ENCODE results near the gene GNG4. TPM values are rescaled to one million over a fixed set of nuclear protein-coding genes. Genes with fewer than 3 reads are reported as not detected.

The GNG4 gene
- 0.07 TPM in 1 of 2 replicates, not detected in the other for total RNA-seq

GRCh38 chr1:235649368-235650163, at the start of gene GNG4:
Gene GNG4, minus strand, starts transcription at chr1:235649784. Its CDS starts 65,946 bp downstream, at chr1:235583838.

GRCh38 chr1:235504122-235504493, 145.5 kb downstream of the GNG4 start, which contains the start of gene B3GALNT2:
Gene B3GALNT2, minus strand, starts transcription at chr1:235504452. Its CDS starts 200 bp downstream, at chr1:235504252.

Other genes with a start within 250 kb of the GNG4 start
- gene B3GALNT2, start 145.3 kb downstream of the GNG4 start, total RNA-seq = 28.0 and 29.7 TPM in 2 replicates
- gene LYST, start 217.1 kb upstream of the GNG4 start, total RNA-seq = 3.6 and 7.6 TPM in 2 replicates

Data from mammary microvascular endothelial cell (primary cell).